HS-5 (cell line): ENCODE measurements around the gene ADAM19.
A peak's percentile ranks its signal among the peaks of the same experiment; 100 is the strongest.

Experiments
- DNase-seq: peaks from one replicate; pipeline ENCODE4 v3.0.0-alpha.2; 2012; ENCODE audit warnings: low read depth

ADAM19 gene

DNA sequence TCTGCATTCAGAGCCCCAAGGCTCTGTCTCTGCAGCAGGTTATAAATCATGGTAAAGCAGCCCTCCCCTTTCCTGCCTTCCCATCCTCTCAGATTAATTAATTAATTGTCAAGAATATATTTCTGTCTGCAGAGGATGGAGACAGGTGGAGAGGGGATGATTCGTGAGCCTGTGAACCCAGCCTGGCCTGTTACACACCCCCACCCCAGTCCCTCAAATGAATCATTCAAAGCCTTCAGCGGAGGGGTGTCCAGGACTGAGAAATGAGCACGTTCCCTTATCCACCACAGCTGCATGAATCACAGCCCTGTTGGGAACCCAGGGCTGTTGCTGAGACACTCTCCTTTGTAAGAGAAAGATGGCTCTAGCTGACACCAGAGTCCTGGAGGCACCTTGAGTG lies 59.6 kb downstream of the ADAM19 start:
- no peak for DNase-seq

DNA sequence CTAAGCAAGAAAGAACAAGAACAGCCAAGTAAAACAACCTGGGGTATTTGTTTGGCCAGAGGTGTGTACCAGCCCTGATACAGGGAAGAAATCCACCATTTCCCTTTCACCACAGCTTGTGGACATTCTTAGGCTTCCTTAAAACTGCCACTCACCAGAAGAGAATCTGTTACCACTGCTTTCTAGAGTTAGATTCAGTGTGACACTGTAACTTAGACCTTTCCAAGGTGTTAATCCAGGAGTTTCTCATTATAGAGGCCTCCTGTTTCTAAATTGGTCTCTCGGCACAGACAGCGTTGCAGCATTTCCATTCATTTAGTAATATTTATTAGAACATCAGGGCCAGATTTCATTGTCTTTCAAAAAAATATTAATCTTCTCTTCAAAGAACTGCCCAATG lies 60.6 kb downstream of the ADAM19 start:
- no peak for DNase-seq

DNA sequence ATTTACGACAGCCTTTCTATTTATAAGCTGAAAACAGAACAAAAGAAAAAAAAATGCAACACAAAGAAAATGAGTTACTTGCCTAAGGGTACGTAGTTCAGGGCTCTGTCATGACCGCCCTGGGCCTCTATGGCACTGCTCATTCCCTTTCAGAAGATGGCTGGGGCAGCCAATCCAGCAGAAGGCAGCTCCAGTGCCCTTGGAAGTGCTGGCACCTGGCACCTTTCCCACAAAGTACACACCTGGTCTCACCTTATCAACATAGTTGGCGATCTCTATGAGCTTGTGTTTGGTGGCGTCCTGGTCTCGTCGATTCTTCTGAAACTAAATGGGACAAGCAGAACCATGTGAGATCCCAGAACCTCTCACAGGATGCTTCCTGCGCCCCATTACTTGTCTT lies 62.4 kb downstream of the ADAM19 start:
- no peak for DNase-seq

DNA sequence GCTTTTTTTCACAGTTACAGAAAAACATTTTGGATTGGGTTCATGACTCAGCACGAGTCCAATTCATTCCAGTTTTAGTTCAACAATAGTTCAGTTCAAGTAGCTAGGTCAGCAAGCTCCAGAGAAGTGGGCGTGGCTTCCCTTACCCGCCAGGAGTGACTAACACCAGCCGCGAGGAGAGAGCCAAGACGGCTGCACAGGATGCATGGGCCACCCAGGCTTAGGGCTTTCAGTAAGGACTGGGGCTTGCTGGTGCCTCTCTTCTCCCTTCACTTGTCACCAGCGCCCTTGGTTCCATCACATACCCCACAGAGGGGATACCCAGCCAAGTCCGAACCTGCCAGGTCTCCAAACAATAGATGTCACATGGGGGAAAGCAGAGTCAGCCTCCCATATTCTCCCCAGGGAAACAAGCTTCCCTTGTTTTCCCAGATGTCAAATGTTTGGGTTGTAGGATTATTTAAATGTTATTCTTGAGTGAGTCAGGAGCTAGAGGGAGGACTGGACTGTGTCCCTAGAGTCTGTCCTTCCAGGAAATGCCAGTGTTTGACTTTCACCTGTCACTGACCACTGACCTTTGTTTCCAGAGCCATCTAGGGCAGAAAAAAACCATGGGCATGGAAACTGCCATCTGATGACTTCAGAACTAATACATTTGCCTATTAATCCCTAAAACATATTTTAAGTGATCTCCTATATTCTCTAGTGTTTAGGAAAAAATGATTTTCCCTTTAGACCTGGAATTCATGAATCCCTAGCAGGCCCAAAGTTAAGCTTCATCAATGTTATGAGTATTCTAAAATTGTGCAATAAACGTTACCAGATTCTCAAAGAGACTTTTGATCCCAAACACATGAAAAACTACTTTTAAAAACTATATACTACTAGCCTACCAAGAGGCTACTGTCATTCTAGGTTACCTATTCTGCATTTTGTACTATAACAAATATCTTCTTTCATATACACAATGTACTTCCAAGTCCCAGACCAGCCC lies 63.6 kb downstream of the ADAM19 start:
- peak; percentile 89 for DNase-seq

DNA sequence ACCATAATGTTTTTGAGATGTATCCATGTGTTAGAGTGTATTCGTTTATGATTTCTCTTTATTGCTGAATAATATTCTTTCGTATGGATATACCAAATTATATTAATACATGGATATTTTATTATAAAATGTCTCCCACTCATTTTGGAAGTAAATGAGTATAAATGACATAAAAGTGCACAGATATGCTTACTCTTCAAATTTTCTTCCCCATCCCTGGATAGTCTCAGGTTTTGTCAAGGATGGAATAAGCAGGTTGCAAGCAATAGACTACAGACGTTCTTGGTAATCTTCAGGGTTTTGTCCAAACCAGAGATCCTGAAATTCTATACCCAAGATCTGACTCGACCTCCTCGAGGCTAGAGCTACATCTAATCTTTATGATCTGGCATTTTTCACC lies 64.9 kb downstream of the ADAM19 start:
- DNase-seq = no peak

DNA sequence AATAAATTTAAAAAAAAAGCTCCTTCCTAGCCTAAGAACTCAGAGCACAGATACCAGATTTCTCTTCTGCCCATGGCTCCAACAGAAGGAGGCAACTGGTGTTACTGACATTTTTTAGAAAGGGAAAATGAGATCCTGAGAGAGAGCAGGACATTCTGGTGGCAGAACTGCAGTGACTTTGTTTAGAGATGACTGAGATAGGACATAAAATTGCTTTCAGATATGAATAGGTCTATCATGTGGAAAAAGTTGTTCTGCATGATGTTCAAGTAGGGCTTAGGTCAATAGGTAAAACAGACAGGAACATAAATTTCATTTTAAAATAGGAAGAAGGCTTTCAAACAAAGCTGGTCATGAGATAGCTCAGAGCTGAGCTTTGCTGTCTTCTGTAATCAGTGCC lies 66.0 kb downstream of the ADAM19 start:
- no peak for DNase-seq

DNA sequence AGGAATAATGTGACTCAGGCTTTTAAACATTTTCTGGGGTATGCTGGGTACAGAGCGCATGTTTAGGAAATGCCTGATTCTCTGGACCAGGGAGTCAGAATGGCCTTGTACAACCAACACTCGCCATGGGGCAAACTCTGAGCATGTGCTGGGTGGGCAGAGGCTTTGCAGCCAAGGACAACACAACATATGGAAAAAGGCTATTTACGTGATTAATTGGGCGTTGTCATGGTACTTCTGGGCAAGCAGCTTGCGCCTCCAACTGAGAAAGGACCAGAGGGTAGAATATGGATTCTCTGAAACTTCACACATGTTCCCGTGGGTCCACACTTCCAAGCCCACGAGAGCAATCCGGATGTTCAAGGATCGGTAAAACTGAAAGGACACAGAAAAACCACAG lies 66.5 kb downstream of the ADAM19 start:
- DNase-seq = no peak

DNA sequence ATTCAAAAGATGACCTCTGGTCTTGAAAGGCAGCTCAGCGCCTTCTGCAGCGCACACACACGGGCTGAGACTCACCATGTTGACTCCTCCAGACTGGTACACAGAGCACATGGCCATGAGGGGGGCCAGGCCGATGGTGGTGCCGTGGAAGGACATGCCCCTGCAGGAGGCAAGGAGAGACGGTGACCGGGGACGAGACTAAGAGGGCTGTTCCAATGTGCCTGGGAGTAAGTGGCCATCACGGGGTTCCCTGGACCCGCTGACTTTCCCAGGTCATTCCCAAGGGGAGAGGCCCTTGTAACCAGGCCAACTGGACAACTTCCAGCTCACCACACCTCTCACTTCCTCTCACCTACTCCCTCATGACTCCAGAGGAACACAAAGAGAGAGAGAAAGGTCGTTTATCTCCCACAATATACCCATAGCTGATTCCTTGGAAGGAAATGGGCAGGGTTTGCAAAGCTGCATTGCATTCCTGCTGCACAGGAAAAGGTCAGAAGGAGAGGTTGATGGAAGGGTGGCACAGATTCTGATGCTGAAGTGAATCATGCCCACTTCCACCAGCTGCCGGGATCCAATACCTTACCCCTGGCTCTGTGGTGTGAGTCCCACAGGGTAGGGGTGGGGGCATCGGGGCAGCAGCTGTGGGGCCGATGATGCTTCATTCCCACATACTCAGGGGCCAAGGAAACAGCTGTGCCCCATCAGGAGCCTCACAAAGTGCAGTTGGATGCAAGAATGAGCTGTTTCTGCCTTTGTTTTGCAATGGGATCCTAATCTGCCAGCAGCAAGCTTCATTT lies 68.4 kb downstream of the ADAM19 start:
- DNase-seq = no peak

DNA sequence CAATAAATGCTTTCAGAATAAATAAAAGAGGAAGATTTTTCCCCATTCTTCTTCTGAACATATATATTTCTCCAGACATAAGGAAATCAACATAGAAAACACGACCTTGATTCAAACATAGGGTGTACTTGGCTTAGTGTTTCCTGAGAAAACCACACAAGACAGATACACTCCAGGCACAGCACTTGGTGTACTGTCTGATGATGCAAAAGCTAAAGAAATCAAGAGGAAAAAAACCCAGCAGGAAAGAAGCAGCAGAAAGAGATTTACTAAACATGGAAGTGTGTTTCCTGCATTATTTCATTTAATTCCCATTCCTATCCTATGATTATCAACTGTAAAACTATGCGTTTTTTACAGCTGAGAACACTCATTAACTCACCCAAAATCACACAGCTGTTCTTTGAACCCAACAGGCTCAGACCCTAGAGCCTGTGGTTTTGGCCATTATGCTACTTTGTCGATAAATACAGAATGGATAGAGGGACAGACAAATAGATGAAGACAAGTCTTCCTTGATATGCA lies 69.4 kb downstream of the ADAM19 start:
- DNase-seq = no peak

DNA sequence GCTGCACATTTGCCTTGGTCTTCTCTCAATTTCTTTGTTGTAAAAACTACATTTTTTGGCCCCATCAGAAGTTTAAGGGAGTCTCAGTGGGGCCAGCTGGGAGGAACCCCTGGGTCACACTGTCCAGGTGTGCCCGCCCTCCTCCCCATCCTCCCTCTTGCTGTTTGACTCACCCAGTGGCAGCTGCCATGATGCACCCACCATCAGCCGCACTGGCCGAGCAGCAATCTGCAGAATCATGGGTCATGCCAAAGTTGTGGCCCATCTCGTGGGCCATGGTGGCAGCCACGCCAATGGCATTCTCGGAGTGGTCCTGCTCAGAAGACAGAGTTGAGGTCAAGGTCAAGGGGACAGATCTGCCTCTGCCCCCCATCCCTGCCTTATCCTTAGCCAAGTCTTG lies 70.1 kb downstream of the ADAM19 start:
- no peak for DNase-seq

DNA sequence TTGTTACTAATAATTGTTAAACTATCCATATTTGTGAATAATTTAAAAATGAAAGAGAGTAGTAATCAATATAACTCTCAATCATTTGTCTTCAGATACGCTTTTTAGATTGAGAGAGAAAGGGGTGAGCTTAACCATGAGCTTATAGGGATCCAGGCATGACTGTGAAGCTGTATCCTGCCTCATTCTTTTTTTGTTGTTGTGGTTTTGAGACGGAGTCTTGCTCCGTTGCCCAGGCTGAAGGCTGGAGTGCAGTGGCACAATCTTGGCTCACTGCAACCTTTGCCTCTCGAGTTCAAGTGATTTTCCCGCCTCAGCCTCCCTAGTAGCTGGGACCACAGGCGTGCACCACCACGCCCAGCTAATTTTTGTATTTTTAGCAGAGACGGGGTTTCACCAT lies 71.5 kb downstream of the ADAM19 start:
- no peak for DNase-seq

DNA sequence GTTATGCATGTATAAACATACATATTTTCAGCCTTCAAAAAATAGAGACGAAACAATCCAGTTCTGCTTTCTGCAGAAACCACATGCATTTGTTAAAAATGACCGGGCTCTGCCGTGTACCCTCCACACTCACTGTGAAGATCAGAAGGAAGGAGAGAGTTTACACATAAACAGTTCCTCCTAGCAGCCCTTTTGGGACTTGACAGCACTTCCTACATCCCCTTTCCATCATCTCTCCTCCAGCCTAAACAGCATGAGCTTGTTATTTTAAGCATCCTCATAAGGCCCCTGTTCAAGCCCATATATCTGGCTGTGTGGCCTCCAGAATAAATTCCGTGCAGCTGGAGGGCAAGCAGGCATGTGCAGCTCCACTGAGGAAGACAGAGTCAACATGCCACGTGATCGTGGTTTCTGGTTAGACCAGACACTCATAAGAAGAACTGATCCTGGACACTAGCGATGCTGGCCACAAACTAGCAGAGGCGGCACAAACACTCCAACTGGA lies 73.4 kb downstream of the ADAM19 start:
- no peak for DNase-seq

DNA sequence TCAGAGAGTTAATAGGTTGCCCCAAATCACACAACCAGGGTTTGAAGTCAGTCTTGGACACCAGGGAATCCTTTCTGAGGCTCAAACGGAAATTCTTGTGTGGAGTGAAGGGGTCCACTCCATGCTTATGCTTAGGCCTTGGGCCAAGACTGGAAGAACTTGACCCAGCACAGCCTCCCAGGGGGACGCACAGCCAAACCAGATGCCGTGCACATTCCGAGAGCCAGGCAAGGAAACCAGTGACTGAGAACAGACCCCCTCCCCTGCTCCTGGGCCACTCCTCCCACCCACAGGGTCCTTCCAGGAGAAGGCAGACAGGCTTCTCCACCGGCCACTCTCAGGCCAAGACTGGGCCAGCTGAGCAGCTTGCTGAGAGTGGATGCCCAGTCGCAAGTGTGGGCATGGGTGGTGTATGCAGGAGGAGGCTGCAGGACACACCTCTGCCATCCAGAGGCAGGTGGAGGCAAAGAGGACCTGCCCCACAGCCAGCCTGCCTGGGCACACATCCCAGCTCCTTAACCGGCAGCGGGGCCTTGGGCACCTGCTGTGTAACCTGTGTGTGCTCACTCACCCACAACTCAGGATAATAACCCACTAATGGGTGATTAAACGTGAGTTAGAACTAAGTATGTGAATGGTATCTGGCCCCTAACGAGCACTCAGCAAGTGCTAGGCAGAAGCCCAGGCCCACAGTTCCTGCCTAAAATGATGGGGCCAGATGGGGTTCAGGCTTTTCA lies 77.5 kb downstream of the ADAM19 start:
- DNase-seq = no peak

DNA sequence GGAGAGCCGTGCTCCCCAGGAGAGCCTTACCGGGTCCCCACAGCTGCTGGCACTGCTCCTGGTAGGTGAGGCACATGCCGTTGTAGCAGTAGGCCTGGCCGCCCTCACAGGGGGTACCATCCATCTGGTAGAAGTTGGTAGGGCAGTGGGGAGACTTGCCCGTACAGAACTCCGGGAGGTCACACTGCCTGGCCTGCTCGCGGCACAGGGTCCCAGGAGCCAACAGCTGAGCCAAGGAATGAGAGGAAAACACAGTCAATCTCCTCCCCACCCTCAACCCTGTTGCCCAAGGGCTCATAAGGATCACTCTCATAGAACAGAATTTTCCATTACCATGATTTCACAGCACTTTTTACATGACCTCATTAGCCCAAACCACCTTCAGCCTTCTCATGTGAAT lies 78.7 kb downstream of the ADAM19 start:
- DNase-seq = no peak

DNA sequence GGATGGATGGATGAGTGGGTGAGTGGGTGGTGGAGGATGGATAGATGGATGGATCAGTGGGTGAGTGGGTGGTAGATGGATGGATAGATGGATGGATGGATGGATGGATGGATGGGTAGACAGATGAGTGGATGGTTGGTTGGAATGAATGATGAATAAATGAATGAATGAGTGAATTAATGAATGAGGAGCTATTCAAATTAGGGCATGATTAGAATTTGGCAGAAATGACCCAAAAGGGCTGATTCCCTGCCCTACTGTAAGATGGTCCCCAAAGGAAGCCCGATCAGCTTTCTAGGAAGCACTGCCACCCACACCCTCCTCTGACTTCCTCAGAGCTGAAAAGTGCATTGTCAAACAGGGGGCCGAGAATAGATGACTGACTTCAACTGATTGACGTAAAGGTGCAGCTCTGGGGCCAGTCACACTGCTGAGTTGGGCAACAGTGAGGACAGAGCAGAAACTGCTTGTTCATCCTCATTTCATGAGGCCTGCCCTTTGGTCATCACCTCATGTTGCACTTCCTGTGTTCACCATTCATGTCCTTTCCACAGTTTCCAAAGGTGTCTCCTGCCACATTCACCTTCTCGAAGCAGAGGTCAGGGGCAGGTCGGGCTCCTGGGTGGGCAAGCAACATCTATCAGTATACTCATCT lies 81.3 kb downstream of the ADAM19 start:
- no peak for DNase-seq

DNA sequence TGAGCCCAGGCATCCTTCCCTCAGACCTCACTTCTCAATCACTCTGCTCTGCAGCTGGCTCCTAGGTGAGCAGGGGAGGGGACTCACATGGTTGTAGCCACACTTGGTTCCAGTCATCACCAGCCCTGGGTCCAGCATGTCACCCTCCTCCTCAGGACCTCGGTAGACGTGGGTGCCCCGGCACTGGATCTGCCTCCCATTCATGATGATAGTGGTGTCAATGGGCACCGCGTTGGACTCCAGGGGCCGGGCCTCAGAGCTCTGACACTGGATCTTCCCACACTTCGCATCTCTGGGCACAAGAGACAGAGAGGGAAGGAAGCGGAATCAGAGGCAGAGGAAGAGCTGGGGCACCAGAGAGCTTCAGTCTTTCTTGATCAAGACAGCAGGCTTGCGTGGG lies 82.7 kb downstream of the ADAM19 start:
- DNase-seq = no peak

DNA sequence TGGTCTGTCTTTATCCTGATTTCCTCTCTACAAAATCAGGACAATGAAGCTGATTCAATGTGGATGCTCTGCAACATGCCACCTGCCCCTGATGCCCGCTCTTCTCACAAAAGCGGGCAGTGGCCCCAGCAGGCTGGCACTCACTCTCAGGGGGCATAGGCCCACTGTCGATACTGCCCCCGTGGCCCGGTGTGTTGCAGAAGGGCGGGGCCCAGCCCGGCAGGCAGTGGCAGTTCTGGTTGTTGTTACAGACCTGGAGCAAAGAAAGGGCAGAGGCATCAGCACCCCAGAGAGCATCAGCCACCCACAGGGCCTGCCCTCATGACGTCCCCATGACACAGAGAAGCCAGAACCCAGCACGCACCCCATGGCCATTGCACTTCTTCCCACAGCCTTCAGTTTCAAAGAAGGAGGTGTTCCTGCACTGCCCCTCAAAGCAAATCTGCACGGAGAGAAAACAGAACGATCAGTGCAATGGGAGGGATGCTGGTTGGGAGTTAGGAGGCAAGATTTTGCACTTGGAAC lies 84.0 kb downstream of the ADAM19 start:
- DNase-seq = no peak

DNA sequence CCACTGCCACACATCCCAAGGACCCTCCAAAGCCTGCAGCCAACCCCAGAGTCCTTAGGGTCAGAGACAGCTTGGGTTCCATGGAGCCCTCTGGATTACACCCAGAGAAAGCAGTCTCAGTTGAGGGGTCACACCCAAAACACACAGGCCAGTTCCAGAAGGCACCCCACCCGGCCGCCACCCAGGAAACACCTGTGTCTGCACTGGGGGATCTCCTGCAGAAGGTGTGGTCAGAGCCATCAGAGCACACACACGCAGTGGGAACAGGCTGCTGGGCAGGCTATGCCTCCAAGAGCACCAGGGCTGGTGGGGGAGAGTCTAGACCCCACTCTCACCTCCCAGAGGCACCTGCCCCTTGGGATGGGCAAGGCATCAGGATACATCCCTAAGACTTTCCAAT lies 88.2 kb downstream of the ADAM19 start:
- no peak for DNase-seq

DNA sequence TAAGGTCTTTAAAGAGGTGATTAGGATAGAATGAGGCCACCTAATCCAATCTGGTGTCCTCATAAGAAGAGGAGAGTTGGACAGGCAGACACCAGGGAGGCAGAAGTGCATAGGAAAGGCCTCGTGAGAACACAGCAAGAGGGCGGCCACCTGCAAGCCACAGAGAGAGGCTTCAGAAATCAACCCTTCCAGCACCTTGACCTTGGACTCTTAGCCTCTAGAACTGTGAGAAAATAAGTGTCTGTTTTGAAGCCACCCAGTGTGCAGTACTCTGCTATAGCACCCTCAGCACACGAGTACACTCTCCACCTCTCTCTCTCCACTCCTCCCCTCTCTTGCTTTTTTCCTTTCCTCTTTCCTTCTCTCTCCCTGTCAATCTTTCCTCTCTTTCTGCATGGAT lies 88.7 kb downstream of the ADAM19 start:
- DNase-seq = no peak

DNA sequence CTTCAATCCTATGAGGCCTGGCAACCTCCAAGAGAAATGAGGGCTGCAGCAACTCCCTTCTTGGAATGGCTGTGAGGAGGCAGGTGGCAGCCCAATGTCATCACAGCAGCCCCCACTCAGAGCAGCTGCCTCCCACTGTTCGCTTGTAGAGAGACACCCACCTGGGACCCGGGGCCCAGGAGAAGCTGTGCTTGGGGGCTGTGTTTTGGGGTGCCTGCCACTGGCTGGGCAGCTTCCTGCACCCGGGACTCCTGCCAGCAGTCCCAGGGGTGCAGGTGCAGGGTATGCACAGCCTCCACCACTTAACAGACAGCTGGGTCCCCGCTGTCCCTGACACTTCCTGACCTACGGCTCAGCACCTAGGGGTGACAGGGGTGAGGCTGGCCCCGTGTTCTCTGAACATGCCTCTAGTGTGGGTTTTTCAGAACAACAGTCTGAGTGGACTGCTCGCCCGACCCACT lies 89.3 kb downstream of the ADAM19 start:
- DNase-seq = no peak

DNA sequence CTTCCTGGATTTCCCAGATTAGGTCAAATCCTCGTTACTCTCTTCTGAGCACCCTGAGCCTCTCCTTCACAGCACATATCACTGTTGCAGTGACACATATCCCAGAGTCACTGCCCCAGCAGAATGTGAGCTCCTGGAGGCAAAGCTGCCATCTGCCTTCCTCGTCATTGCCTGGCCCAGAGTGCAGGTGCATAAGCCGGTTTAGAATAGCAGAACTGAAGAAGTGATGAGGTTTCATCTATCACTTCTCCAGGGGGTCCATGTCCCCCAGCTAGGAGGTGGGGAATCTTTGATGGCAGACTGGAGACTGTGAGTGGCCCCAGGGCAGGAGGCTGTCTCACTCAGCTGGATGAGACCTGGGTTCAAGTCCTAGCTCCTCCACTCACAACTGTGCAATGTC lies 89.8 kb downstream of the ADAM19 start:
- no peak for DNase-seq
